ENCODE results near the gene ATP6V1C2.
"Not testable (repeated sequence)": the region's sequence is repeated elsewhere in the genome, so short reads cannot be mapped to it uniquely, and the experiment has no call there.

Gene ATP6V1C2

DNA sequence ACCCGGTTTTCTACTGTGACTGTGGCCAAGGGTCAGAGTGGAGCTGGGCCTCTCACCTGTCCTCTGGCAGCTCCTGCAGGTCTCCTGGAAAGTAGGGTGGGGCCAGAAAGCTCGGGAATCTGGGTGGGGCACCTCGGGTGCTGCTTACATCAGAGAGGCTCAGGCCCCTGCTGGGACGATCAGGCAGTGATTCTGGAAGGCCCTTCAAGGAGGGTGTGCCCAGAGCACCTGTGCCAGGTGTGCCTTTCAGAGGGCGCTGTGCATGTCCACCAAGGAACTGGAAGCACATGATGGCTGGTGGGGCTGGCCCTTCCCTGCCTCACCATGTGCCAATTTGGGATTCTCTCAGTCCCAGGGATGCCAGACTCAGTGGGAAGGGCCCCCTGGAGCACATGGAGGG is 44.0 kb downstream of the ATP6V1C2 start:
- in situ Hi-C loops (cut with HindIII; ENCODE audit: low sequenced_read_pairs) = no loop called here

DNA sequence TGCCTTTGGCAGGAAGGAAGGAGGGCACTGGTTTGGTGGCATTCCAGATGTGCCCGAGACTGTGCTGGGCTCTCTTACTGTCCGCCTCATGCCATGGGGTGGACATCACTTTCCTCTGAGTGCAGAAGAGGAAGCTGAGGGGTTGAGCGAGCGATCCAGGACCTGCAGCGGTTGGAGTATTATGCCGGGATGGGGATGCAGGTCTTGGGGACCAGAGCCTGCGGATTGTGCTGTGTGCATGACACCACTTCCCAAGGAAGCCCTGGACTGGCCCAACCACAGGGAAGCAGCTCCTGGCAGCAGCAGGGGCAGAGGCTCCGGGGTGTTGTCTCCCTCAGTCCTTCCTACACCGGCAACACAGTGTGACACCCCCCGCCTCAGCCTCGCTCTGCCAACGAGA is 44.5 kb downstream of the ATP6V1C2 start:
- in situ Hi-C loops (cut with HindIII; ENCODE audit: low sequenced_read_pairs) = no loop called here

DNA sequence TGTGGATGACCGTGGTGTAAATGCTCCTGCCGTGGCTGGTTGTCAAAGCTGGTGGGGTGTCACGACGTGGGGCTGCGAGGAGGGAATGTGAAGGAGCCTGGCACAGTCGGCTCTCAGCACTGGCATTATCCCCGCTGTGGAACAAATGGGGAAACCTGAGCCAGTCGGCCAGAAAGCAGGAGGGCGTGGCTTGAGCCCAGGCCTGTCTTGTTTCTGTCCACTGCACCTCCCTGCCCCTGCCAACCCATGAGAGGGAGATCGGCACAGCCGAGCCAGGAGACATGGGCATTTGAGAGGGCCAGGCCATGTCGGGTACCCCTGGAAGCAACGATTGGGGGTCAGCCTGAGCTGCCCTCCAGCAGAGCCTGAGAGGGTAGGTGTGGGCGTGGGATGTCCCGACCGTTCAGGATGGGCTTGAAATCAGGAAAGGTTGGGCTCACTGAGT is 46.7 kb downstream of the ATP6V1C2 start:
- in situ Hi-C loops (cut with HindIII; ENCODE audit: low sequenced_read_pairs) = no loop called here

DNA sequence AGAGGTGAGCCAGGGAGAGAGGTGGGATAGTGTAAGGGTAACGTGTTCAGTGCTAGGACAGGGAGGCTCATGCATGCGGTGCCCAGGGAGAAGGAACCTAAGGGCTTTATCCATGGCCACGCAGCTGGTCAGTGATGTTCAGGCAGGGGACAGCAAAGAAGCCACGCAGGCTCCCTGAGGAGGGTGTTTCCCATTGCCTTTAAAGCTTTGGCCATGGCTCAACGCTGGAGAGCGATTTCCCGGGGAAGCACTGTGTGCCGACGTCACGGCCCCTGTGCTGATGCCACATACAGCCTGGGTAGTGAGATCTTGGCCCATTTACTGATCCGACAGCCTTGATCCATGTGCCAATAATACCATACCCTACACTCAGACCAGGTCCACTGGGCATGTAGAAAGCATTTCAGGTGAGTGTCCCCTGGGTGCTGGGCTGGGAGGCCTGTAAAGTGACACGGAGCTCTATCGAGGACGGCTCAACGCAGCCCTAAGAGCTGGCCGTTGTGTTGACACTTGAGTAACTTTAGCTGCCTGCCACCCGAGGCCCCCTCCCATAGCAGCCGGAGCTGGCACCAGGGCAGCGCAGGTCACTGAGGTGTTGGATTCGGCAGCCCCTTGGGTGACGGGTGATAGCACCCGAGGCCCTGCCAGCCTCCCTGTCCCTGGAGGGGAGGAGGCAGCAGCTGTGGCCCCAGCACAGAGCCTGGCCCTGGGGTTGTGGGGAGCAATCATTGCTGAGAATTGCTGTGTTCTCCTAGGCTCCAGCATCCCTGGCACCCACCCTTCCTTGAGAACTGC is 49.7 kb downstream of the ATP6V1C2 start:
- in situ Hi-C loops (cut with HindIII; ENCODE audit: low sequenced_read_pairs) = no loop called here

DNA sequence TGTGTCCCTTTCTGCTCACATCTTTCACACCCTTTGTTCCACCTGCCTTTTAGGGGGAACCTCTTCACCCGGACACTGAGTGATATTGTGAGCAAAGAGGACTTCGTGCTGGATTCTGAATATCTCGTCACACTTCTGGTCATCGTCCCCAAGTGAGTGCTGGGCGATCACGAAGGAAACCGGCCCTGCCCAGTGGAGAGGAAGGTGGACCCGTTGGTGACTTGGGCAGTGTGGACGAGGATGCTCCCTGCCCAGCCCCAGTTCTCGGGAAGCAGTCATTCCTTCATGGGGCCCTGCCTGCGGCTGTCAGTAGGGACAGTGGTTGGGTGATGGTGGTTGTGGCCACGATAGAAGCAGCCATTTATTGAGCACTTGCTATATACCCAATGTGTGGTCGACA is 50.4 kb downstream of the ATP6V1C2 start:
- in situ Hi-C loops (cut with HindIII; ENCODE audit: low sequenced_read_pairs) = no loop called here

DNA sequence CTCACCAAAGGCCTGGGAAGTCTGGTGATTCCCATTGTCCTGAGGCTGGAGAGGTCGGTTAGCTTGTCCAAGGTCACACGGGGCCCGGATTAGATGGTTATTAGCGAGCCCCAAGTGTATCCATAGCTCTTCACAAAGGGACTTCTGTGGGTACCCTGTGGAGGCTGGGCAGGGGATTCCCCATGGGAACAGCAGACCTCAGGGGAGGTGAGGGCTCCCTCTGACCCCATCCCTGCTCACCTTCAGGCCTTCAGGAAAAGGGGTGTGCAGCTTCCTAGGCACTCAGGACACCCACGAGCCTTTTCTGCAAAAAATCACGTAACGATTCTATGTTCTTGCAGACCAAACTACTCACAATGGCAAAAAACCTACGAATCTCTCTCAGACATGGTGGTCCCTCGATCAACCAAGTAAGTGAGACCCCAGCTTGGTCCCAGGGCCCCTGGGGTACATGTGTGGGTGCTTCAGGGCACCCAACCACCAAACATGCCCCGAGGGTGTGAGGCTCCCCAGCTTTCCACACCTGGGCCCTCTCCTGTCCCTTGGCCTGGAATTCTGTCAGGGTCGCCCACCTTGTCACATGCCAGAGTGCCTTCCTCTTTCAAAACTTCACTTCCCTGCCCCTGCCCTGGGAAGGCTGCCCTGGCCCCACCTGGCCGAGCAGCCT is 50.9 kb downstream of the ATP6V1C2 start:
- in situ Hi-C loops (cut with HindIII; ENCODE audit: low sequenced_read_pairs) = no loop called here

DNA sequence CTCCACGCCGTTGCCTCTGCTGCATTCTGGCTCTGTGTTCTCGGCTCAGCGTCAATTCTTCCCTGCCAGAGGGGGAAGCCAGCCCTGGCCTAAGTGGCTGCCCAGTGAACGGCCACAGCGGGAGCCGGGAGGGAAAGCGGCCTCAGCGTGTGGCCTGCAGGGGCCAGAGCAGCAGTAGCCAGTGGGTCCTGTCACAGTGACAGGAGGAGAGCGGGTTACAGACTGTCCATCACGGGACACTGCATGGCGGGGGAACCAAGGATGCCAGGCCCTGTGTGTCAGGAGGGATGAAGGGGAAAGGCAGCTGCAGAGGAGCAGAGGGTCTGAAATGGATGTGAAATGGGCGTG is 51.4 kb downstream of the ATP6V1C2 start:
- in situ Hi-C loops (cut with HindIII; ENCODE audit: low sequenced_read_pairs) = no loop called here

DNA sequence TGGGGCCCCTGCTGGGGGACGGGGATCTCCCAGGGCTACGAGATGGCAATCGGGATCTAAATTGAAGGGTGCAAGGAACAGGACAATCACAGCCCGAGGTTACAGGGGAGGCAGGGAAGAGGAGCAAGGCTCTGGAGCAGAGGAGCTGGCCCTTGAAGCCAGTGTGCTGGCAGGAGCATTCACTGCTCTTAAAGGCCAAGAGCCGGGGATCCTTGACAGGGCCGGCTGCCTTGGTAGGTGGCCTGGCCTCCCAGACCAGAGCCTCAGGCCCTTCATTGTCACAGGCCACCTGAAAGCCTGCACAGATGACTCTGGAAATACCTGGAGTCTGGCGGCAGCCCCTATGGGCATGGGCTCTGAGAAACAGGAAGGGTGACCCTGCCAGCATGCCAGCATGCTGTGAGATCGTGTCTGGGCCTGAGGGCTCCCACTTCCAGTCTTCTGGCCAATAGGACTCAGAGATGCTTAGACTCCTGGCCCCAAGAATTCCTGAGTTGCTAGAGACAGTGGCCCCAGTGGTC is 52.5 kb downstream of the ATP6V1C2 start:
- in situ Hi-C loops (cut with HindIII; ENCODE audit: low sequenced_read_pairs) = no loop called here

DNA sequence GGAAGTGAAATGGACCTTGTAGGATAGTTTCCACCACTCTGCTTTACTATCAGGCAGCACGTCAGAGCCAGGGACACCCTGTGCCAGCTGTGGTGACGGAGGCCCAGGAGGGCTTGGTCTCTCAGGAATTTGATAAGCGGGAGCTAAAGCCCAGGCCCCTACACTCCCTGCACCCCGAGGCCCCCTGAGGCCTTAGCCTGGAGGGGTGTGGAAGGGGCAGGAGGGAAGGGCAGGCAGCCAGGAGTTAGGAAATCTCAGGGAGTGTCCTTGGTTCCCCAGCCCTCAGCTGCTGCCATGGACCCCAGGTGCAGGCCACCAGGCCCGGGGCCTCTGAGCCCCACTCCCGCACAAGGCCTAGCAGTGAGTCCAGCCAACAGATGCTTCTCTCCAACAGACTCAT is 53.0 kb downstream of the ATP6V1C2 start:
- in situ Hi-C loops (cut with HindIII; ENCODE audit: low sequenced_read_pairs) = no loop called here

DNA sequence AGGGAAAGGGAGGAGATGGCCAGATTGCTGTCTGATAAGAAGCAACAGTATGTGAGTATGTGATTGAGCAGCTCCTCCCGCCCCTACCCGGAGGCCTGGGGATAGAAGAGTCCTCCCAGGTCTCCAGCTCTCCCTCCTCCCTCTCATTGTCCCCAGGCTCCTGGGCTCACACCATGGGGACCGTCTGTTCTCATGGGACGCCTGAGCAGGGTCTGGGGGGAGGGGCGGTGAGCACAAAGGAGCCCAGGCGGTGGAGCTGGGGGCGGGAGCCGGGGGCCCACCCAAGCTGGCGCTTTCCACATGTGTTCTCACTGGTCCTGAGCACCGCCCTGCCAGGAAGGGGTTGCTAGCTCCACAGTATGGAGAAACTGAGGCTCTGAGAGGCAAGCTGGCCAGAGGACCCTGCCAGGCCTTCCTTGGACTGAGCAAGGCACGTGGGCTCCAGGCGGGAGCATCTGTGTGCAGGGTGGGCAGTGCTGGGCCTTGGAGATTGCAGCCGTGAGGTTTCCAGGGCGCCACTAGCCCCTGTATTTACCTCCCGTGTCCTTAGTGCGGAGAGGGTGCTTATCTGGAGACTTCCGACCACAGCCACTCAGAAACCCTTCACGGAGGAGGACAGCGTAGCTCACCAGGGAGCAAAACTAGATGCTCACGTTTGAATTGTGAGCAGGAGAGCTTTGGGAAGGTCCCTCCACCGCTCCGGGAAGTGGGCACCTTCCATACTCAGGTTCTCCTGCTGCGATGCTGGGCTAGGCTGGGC is 53.8 kb downstream of the ATP6V1C2 start:
- in situ Hi-C loops (cut with HindIII; ENCODE audit: low sequenced_read_pairs) = no loop called here

DNA sequence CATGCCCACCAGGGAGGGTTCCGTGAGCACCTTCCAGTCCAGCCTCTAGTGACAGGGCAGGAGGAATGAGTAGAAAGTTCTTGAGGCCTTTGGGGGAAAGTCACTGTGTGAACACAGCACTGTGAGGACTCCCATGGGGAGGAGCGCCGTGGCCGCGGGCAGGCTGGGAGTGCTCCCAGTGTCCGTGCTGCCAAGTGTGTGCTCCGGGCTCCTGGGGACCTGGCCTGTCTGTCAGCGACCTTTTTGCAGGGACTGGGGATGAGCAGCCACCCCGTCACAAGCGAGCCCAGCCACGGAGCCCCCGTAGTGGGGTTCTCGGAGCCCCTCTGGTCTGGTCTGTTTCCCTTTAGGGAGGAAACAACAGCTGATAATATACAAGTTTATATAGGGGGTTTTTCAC is 54.4 kb downstream of the ATP6V1C2 start:
- in situ Hi-C loops (cut with HindIII; ENCODE audit: low sequenced_read_pairs) = no loop called here

DNA sequence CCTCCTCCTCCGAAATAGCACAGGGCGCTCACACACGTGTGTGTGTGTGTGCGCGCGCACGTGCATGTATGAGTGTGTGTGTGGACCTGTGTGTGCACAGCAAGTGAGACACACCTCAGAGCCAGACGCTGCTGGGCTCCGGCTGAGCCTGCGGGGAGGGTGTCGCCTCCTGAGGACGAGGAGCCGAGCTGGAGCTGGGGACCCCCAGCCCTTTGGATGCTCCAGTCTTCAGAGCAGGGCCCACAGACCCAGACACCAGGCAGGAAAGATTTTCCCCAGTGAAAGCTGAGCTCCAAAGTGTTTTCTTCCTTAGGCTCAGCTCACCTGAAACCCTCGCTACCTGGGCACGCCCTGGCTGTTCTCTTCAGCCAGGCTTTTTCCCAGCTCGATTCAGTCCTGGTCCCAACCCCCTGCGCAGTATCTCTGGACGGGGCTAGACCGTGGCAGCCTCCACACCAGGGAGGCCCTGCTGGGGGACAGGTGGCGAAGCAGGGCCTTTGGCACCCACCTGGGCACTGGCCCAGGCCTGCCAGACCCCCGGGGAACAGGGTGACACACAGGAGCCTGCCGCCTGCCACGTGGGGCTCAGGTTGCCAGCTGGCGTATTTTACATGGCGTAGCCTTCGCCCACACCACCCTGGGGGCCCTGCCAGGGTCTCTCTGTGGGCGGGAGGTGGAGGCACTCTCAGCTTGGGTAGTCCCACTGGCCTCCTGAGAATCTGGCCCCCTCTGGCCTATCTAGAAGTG is 55.0 kb downstream of the ATP6V1C2 start:
- in situ Hi-C loops (cut with HindIII; ENCODE audit: low sequenced_read_pairs) = no loop called here

DNA sequence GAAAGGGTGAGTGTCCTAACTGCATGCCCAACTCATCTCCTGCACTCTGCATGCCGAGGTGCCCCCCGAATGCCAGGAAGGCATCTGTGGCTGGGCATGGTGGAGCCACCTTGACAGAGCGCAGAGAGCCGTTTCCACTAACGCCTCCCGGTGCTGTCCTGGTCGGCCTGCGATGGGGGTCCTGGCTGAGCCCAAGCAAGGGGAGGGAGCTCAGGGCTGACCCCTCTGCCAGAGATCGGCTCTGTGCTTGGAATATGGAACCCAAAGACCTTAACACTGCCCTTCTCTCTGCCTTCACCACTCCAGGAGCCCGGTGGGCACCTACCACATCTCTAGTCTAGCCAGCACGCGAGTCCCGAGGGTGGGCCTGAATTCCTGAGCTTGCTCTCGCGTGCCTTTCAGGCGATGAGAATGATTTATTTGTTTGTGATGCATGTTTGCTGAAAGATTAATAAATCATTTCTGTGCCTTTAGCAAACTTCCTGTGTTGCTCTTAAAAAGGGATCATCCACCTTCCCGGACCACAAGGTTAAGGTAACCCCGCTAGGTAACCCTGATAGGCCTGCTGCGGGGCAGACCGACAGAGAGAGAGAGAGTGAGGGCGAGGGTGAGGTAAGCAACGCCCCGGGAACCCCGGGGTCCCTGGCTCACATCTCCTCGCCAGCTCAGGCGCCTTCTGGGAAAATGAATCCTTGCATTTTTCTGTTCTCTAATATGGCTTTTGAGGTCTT is 55.8 kb downstream of the ATP6V1C2 start:
- in situ Hi-C loops (cut with HindIII; ENCODE audit: low sequenced_read_pairs) = no loop called here

DNA sequence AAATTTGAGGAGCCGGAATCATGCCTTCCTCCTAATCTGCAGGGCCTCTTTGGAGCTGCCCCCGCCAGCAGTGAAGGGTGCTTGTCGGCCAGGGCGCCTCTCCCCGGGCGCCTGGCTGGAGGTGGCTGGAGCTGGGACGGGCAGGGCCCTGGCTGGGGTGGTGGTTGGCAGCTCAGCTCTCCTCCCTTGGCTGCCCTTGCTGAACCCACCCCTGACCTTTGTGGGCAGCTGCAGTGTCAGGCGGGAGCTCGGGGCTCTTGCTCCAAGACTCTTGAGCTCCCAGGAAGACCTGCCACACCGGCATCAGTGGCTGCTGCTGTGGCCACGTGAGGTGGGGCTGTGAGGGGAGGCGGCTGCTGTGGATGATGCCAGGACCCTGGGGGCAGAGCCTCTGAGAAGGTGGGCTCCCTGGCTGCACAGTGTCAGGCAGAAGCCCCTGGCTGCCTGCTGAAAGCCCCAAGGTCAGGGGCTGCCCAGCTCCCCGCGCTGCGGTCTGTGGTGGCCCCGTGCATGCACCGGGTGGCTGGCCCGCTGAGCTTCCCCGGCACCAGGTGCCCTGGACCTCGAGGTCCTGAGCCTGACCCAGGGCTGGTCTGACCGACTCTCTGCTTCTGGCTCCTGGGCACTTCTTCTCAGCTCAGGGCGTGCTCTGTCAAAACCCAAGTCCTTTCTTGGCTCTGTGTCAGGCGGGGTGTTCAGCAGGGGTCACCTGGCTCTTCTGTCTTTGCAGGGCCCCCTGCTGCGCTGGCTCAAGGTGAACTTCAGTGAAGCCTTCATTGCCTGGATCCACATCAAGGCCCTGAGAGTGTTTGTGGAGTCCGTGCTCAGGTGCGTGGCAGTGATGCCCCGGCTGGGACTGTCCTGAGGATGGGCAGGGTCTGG is 56.7 kb downstream of the ATP6V1C2 start:
- in situ Hi-C loops (cut with HindIII; ENCODE audit: low sequenced_read_pairs) = no loop called here

DNA sequence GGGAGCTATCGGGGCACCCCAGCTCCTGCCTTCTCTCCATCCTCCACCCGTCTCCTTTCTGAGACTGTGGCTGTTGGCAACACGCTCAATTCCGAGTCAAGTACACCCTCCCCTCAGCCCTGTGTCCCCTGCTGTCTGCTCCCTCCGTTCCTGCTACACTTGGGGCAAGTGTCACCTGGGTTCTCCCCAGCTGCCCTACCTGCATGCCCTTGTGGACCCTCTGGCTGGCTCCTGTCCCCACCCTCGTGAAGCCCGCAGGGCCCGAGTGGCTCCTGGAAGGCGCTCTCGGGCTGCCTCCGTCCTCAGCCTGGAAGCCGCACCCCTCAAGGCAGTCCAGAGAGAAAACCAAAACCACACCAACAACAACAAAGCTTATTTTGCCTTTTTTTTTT is 57.3 kb downstream of the ATP6V1C2 start:
- in situ Hi-C loops (cut with HindIII; ENCODE audit: low sequenced_read_pairs) = no loop called here

DNA sequence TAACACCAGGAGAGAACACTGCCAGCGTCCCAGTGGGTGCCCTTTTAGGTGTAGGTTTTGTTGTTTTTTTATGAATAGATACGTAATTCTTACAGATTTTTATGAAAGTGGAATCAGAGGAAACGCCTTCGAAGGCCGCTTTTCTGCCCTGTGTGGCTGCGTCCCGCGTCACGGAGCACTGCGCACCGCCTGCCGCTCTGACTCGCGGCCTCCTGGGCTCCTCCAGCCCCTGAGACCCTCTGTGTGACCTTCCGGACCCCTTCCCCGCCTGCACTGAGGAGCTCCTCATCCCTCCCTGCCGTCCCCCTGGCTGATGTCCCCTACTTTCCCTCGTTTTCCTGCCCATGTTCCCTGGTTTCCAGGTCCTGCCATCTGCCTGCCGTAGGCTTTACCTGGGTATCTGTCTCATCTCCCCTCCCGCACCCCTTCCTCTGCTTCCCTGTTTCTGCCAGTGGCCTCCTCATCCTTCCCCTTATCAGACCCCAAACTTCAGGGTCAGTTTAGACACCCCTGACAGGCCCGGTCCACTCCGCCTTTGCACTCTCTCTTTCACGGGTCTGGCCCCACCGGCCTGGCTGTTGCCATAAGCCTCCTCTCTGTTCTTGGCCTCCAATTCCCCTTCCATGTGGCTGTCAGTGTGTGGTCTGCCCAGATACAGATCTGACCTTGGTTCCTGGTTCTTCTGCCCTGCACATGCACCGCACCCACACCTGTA is 58.5 kb downstream of the ATP6V1C2 start:
- in situ Hi-C loops (cut with HindIII; ENCODE audit: low sequenced_read_pairs) = no loop called here

DNA sequence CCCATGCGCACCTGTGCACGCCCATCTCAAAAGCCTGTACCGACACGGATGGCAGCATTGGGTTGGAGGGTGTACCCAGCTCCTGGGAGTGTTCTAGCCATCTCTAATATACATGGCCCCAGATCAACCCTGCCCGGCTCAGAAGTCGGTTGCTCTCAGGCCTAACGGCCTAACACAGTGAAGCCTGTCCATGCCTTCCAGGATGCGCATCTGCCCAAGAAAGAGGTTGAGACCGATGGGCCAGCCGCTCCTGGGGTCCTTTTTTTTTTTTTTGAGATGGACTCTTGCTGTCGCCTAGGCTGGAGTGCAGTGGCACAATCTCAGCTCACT is 59.0 kb downstream of the ATP6V1C2 start:
- in situ Hi-C loops (cut with HindIII; ENCODE audit: low sequenced_read_pairs) = no loop called here

DNA sequence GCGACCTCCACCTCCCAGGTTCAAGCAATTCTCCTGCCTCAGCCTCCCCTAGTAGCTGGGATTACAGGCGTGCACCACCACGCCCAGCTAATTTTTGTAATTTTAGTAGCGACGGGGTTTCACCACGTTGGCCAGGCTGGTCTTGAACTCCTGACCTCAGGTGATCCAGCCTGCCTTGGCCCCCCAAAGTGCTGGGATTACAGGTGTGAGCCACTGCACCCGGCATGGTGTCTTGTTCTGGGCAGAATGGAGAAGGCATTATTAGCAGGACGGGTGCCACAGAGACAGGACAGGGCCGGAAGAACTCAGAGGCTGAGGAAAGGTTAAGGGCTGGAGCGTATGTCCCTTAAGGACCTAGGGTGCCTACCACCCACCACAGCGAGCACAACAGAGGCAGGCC is 59.4 kb downstream of the ATP6V1C2 start:
- in situ Hi-C loops (cut with HindIII; ENCODE audit: low sequenced_read_pairs) = not testable (repeated sequence)

DNA sequence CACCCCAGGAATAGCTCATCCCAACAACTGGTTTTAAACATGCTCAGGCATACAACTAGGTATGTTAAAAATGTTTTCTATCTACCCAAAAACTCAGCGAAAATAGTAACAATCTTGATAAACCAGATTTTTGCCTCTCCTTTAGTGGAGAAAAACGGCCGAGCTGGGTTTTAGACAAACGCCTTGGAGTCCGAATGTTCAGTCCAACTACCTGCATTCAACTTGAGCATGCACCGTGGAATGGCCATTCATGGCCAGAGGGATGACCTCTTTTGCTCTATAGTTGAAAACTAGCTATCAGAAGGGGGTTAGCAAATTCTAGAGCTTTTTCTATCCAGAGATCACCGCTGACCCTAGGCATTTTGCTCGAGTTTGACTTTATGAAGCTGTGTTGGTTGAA is 60.3 kb downstream of the ATP6V1C2 start:
- in situ Hi-C loops (cut with HindIII; ENCODE audit: low sequenced_read_pairs) = no loop called here
